A673 (cell line): ENCODE results near the gene TBX1. TPM values are rescaled to one million over a fixed set of nuclear protein-coding genes. Genes with fewer than 3 reads are reported as not detected.

Source experiments
- BruUV-seq: library from RNA; stranded (reverse); fragments of 400-500 nt; replicated peaks from 2 replicates; lab custom pipeline; 2021; lab: Mats Ljungman, UMichigan
- CTCF ChIA-PET: fragments of 300-600 bp; sonication (Branson Sonifier 250); formaldehyde crosslinking; loops from one replicate; lab custom pipeline; 2022; ENCODE audit warnings: antibody characterized with exemption; lab: Charles Lee
- POLR2A ChIA-PET: fragments of 300-600 bp; sonication (Branson Sonifier 250); formaldehyde crosslinking; loops from one replicate; lab custom pipeline; 2022; ENCODE audit warnings: antibody characterized with exemption; ENCODE audit not compliant: low non-redundant PET; lab: Charles Lee
- DNase-seq: peaks from one replicate; pipeline ENCODE4 v3.0.0-alpha.2; 2015; ENCODE audit warnings: low spot score
- H3K27ac ChIP-seq: fragments of 200-600 bp; sonication (generic); 2 replicates; pipeline ENCODE4 v1.5.1; 2016; ENCODE audit warnings: mixed run types, low read depth, mild to moderate bottlenecking, mixed read lengths, antibody characterized with exemption, low read length; ENCODE audit not compliant: poor library complexity, severe bottlenecking
- H3K27me3 ChIP-seq: fragments of 200-600 bp; sonication (generic); replicated peaks from 2 replicates; pipeline ENCODE4 v1.6.1; 2017; ENCODE audit warnings: mixed run types, low read depth, mild to moderate bottlenecking, mixed read lengths, antibody characterized with exemption, low read length; ENCODE audit not compliant: insufficient read depth, poor library complexity
- H3K36me3 ChIP-seq: fragments of 200-600 bp; sonication (generic); 2 replicates; pipeline ENCODE4 v1.6.1; 2016; ENCODE audit warnings: mixed run types, mild to moderate bottlenecking, mixed read lengths, antibody characterized with exemption, low read length; ENCODE audit not compliant: insufficient read depth, poor library complexity, severe bottlenecking
- H3K4me1 ChIP-seq: fragments of 200-600 bp; sonication (generic); 2 replicates; pipeline ENCODE4 v1.6.1; 2017; ENCODE audit warnings: mixed run types, mild to moderate bottlenecking, mixed read lengths, antibody characterized with exemption, low read length; ENCODE audit not compliant: insufficient read depth, poor library complexity, severe bottlenecking
- H3K4me3 ChIP-seq: fragments of 200-600 bp; sonication (generic); 2 replicates; pipeline ENCODE4 v1.5.1; 2016; ENCODE audit warnings: low read depth, mixed run types, mild to moderate bottlenecking, mixed read lengths, low read length; ENCODE audit not compliant: poor library complexity, severe bottlenecking
- H3K9me3 ChIP-seq: fragments of 200-600 bp; sonication (generic); 2 replicates; pipeline ENCODE4 v1.6.1; 2016; ENCODE audit warnings: mixed run types, low read depth, mild to moderate bottlenecking, mixed read lengths, antibody characterized with exemption, low read length; ENCODE audit not compliant: poor library complexity, severe bottlenecking
- EZH2 ChIP-seq: fragments of 200-600 bp; sonication (generic); IDR thresholded peaks from 2 replicates; pipeline ENCODE4 v1.6.1; 2017; ENCODE audit warnings: borderline replicate concordance, low read depth, mild to moderate bottlenecking, mixed read lengths, antibody characterized with exemption, low read length; ENCODE audit not compliant: poor library complexity, severe bottlenecking
- intact Hi-C: fragments of 100-400 bp; cut with micrococcal nuclease; formaldehyde crosslinking; loops from one replicate; pipeline ENCODE4 v1.10.0; 2022; ENCODE audit not compliant: unreplicated experiment
- total RNA-seq: library from RNA; stranded (reverse); gene quantifications from 2 replicates; pipeline ENCODE4 v1.2.3, GENCODE V29; 2021
- TF ChIP-seq, protein P1 (sequence below): fragments of 300-800, 200-600 bp; sonication (generic); conservative IDR thresholded peaks from 2 replicates; pipeline ENCODE4 v1.5.1; 2017; ENCODE audit warnings: low read depth, mild to moderate bottlenecking, antibody characterized with exemption, low read length, moderate library complexity, mixed read lengths

The TBX1 gene
- total RNA-seq, 1 experiment from 2014 or later: 3.6 TPM

DNA sequence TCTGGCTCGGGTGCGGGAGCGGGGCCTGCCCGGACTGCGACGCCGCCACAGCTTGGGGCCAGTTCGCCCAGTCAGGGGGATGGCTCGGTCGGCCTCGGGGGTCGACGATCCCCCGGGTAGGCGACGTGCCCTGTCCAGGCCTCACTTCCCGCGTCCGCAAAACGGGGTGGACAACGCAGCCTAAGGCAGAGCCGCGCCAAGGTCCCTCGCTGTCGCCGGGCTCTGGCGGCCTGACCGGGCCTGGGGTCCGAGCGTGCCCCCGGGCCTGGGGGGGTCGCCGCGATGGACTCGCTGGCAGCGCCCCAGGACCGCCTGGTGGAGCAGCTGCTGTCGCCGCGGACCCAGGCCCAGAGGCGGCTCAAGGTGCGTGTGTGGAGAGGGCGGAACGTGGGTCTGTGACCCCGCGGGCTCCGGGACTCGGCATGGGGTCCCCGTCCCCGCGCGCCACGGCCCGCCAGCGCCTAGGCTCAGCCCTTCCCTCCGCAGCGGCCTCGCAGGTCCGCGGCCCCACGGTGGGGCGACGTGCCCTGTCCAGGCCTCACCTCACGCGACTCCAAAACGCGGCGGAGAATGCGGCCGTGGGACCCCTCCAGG is 42.0 kb upstream of the TBX1 start:
- ChIA-PET POLR2A (no interaction called here), CTCF (no interaction called here)
- peak overlapping the region; percentile 87 for H3K27ac ChIP-seq
- no TSS peak for BruUV-seq
- no peak for TF ChIP-seq EZH2
- TF ChIP-seq, protein P1, sequence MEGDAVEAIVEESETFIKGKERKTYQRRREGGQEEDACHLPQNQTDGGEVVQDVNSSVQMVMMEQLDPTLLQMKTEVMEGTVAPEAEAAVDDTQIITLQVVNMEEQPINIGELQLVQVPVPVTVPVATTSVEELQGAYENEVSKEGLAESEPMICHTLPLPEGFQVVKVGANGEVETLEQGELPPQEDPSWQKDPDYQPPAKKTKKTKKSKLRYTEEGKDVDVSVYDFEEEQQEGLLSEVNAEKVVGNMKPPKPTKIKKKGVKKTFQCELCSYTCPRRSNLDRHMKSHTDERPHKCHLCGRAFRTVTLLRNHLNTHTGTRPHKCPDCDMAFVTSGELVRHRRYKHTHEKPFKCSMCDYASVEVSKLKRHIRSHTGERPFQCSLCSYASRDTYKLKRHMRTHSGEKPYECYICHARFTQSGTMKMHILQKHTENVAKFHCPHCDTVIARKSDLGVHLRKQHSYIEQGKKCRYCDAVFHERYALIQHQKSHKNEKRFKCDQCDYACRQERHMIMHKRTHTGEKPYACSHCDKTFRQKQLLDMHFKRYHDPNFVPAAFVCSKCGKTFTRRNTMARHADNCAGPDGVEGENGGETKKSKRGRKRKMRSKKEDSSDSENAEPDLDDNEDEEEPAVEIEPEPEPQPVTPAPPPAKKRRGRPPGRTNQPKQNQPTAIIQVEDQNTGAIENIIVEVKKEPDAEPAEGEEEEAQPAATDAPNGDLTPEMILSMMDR: no peak
- H3K4me1 ChIP-seq: peaks cover 10% of the 10 kb centered on the region
- H3K4me3 ChIP-seq: peak overlapping the region; percentile 81
- no peak for DNase-seq
- intact Hi-C loops: loop anchor here (1.0 to 5.0 kb wide), 2 partner anchors 86 to 286 kb away; partner anchors contain the start of genes HIRA and MRPL40
- no peaks in the 10 kb centered on the region for H3K27me3 ChIP-seq
- no peaks in the 10 kb centered on the region for H3K9me3 ChIP-seq
- peaks cover 31% of the 10 kb centered on the region for H3K36me3 ChIP-seq

DNA sequence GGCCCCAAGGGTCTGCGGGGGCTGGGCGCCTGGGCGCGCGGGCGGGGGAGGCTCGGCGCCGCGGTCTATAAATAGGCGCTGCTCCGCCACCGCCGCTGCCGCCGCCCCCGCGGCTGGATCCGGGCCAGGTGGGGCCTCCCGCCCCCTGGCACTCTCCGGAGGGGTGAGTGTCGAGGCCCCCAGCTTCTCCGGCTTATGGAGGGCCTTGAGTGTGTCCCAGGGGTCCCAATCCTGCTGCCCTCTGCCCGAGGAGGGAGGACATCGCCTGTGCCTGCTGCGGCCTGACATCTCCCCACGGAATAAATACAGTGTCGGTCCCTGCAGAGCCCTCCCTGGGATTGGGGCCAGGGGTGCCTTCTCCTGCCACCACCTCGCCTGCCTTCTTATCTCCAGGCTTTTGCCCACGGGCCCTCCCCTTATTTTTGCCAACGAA is 41.5 kb upstream of the TBX1 start:
- no TSS peak for BruUV-seq
- DNase-seq: peak; percentile 34
- Histone ChIP-seq H3K9me3 (no peaks in the 10 kb centered on the region), H3K36me3 (peaks cover 31% of the 10 kb centered on the region), H3K4me3 (peak overlapping the region; percentile 81), H3K27me3 (no peaks in the 10 kb centered on the region), H3K27ac (peak overlapping the region; percentile 87), H3K4me1 (peaks cover 10% of the 10 kb centered on the region)
- TF ChIP-seq, protein P1: no peak
- no peak for TF ChIP-seq EZH2
- CTCF ChIA-PET: interaction anchor here (1.4 kb wide), 1 partner anchor 11 kb away, joined by 4 read pairs; no protein-coding TSS in a partner anchor
- intact Hi-C loops: loop anchor here (5.0 kb wide), 1 partner anchor 287 kb away; the partner anchor contains the start of genes HIRA and MRPL40
- POLR2A ChIA-PET: no interaction called here

DNA sequence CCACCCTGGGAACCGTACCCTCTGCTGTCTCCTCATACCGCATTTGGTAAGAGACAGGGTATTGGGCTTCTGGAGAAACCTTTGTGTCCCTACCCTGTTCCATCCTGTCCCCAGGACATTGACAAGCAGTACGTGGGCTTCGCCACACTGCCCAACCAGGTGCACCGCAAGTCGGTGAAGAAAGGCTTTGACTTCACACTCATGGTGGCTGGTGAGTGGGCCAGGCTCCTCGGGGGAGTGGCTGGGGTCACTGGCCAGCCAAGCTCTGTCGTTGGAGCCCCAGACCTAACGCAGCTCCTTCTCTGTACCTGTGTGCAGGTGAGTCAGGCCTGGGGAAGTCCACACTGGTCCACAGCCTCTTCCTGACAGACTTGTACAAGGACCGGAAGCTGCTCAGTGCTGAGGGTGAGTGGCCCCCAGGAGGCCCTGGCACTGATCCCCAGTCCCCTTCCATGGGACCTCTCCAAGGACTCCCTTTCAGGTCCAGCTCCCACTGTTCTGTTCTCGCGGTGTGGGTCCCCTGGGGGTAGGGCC is 41.0 kb upstream of the TBX1 start:
- intact Hi-C loops: loop anchor here (5.0 kb wide), 1 partner anchor 287 kb away; the partner anchor contains the start of genes HIRA and MRPL40
- Histone ChIP-seq H3K4me1 (peaks cover 10% of the 10 kb centered on the region), H3K9me3 (no peaks in the 10 kb centered on the region), H3K36me3 (peaks cover 31% of the 10 kb centered on the region), H3K4me3 (peak overlapping the region; percentile 81), H3K27ac (no peak overlapping the region), H3K27me3 (no peaks in the 10 kb centered on the region)
- TF ChIP-seq, protein P1: no peak
- TF ChIP-seq EZH2: no peak
- BruUV-seq: no TSS peak
- ChIA-PET CTCF (interaction anchor here (0.6 to 1.4 kb wide), 2 partner anchors 11 to 418 kb away, joined by 4 to 5 read pairs; no protein-coding TSS in a partner anchor), POLR2A (no interaction called here)
- no peak for DNase-seq
